Subcutaneous adipose tissue (tissue), 4 donors: Measurements from ENCODE around the gene MYLK3. TPM values are rescaled to one million over a fixed set of nuclear protein-coding genes. Genes with fewer than 3 reads are reported as not detected.

Experiments used
- total RNA-seq, 4 donors: library from RNA; depleted of rRNA; stranded (reverse); fragments of >200 nt; gene quantifications; one replicate each; pipeline ENCODE4 v1.1.0, GENCODE V29; 2016
- TF ChIP-seq, protein P1 (sequence below): fragments of 450-650 bp; IDR thresholded peaks from one replicate; pipeline ENCODE4 v1.5.1; 2016; ENCODE audit warnings: low read depth, mild to moderate bottlenecking, control low read depth, antibody characterized with exemption, moderate library complexity

MYLK3 gene
- total RNA-seq, 4 donors from 2014 or later: 0.17 to 2.6 (median 0.49) TPM

GRCh38 chr16:46714797-46715591, 33.1 kb downstream of the MYLK3 start:
- TF ChIP-seq, protein P1, sequence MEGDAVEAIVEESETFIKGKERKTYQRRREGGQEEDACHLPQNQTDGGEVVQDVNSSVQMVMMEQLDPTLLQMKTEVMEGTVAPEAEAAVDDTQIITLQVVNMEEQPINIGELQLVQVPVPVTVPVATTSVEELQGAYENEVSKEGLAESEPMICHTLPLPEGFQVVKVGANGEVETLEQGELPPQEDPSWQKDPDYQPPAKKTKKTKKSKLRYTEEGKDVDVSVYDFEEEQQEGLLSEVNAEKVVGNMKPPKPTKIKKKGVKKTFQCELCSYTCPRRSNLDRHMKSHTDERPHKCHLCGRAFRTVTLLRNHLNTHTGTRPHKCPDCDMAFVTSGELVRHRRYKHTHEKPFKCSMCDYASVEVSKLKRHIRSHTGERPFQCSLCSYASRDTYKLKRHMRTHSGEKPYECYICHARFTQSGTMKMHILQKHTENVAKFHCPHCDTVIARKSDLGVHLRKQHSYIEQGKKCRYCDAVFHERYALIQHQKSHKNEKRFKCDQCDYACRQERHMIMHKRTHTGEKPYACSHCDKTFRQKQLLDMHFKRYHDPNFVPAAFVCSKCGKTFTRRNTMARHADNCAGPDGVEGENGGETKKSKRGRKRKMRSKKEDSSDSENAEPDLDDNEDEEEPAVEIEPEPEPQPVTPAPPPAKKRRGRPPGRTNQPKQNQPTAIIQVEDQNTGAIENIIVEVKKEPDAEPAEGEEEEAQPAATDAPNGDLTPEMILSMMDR: no peak

DNA sequence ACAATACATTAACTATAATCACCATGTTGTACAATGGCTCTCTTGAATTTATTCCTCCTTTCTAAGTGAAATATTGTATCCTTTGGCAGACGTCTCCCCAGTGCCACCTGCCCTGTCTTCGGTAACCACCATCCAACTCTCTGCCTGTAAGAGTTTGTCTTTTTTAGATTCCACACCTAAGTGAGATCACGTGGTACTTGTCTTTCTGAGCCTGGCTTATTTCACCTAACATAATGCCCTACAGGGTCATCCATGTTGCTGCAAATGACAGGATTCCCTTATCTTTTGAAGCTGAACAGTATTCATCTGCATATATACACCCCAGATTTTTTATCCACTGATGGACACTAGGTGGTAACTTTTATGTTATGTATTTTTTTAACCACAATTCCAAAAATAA, 34.5 kb downstream of the MYLK3 start:
- TF ChIP-seq, protein P1: no peak

DNA sequence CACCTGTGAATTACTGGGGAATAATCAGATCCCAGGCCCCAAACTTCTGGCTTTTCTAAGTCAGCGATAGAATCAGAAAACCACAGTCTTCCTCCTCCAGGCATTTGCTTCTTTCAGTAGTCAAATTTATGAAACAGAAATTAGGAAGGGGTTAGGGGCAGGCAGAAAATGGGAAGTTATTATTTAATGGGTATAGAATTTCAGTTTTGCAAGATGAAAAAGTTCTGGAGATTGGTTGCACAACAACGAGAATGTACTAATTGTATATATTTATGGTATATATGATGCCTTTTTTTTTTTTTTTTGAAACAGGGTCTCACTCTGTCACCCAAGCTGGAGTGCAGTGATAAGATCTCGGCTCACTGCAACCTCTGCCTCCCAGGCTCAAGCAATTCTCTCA, 35.2 kb downstream of the MYLK3 start:
- TF ChIP-seq, protein P1: no peak

GRCh38 chr16:46711106-46712058, 36.8 kb downstream of the MYLK3 start:
- TF ChIP-seq, protein P1: no peak

DNA sequence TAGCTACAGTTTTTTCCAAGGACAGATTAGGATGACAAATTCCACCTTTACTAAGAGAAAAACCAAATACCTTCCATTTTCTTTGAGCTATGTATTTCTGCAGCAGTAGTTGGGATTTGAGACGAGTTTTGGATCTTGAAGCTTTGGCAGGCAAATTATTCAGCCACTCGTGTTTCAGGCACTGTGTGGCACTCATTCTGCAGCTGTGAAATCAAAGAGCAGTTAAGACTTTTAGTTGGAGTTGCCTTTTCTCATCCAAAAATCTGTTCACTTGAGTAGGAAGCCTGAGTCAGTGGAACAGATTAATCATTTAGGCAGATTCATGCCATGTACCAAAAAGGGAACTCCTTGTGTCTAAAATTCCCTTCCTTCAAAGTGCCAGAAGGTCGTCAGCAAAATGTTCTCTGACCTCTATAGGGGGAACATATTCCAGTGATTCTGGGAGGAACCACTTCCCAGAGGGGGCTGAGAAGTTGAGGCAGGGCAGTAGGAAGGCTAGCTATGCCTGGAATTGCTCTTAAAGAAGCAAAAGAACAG, 38.6 kb downstream of the MYLK3 start:
- TF ChIP-seq, protein P1: no peak

DNA sequence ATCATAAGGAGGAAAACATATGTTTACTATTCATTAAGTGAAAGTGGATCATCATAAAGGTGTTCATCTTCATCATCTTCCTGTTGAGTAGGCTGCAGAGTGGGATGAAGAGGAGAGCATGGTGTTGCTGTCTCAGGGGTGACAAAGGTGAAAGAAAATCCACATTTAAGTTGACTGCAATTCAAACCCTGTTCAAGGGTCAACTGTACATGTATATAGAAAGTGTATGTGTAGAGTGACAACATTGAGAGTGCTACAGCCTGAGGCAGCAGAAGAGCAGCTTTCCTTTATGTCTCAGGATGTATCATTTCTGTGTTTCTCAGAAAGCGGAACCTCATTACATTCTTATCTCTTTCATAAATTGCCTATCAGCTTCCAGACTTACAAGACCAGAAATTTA, 41.5 kb downstream of the MYLK3 start:
- TF ChIP-seq, protein P1: no peak

DNA sequence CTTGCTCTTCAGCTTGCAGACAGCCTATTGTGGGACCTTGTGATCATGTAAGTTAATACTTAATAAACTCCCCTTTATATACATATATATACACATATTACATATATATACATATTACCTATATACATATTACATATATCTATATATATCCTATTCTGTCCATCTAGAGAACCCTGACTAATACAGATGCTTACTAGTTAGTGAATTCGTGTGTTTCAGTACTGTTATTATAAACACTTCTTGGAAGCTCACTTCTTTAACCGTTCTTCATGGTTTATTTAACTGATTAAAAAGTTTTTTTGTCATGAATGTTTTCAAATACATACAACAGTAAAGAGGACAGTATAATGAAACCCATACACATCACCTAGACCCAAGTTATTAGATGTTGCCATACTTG, 46.1 kb downstream of the MYLK3 start:
- TF ChIP-seq, protein P1: no peak
